DND-41 (cell line): ENCODE measurements around the gene DEPDC1.

ENCODE experiments used
- ATAC-seq: fragments of 200-7000 bp; cut with Tn5 transposase; 3 replicates; pipeline ENCODE4 v1.9.1; 2021; ENCODE audit warnings: low read depth; ENCODE audit not compliant: insufficient read depth
- DNase-seq: peaks from one replicate; pipeline ENCODE4 v3.0.0-alpha.2; 2020
- H2AFZ ChIP-seq: 2 replicates; pipeline ENCODE4 v1.6.0; 2012; ENCODE audit warnings: low read depth, low read length
- H3K27ac ChIP-seq: 2 replicates; pipeline ENCODE4 v1.5.1; 2012; ENCODE audit warnings: low read length, inconsistent platforms
- H3K27me3 ChIP-seq: fragments of 200-600 bp; sonication (generic); 2 replicates; pipeline ENCODE4 v1.6.0; 2012; ENCODE audit warnings: low read length, mild to moderate bottlenecking, inconsistent platforms; ENCODE audit not compliant: insufficient read depth, poor library complexity
- H3K36me3 ChIP-seq: 2 replicates; pipeline ENCODE4 v1.5.1; 2012; ENCODE audit warnings: low read length, inconsistent platforms; ENCODE audit not compliant: insufficient read depth
- H3K4me1 ChIP-seq: 2 replicates; pipeline ENCODE4 v1.5.1; 2012; ENCODE audit warnings: mild to moderate bottlenecking, low read length; ENCODE audit not compliant: insufficient read depth
- H3K4me2 ChIP-seq: 2 replicates; pipeline ENCODE4 v1.6.0; 2012; ENCODE audit warnings: mild to moderate bottlenecking, moderate library complexity, low read length, inconsistent platforms; ENCODE audit not compliant: insufficient read depth
- H3K4me3 ChIP-seq, 2 experiments: fragments of 200-600 bp in 1 of 2; shearing (Covaris generic) in 1 of 2; 2 replicates each; pipeline ENCODE4 v1.5.1; 2012 to 2016; ENCODE audit warnings: inconsistent platforms in 2 of 2, low read length in 2 of 2, mild to moderate bottlenecking in 2 of 2, low read depth in 1 of 2, moderate library complexity in 1 of 2
- H3K79me2 ChIP-seq: 2 replicates; pipeline ENCODE4 v1.6.0; 2012; ENCODE audit warnings: low read length, inconsistent platforms; ENCODE audit not compliant: insufficient read depth
- H3K9ac ChIP-seq: 2 replicates; pipeline ENCODE4 v1.6.0; 2012; ENCODE audit warnings: low read depth, mild to moderate bottlenecking, inconsistent platforms, low read length, moderate library complexity
- H3K9me3 ChIP-seq: 2 replicates; pipeline ENCODE4 v1.5.1; 2012; ENCODE audit warnings: low read length, moderate library complexity, mild to moderate bottlenecking, inconsistent platforms; ENCODE audit not compliant: insufficient read depth, severe bottlenecking
- H4K20me1 ChIP-seq: 2 replicates; pipeline ENCODE4 v1.6.0; 2012; ENCODE audit warnings: low read length; ENCODE audit not compliant: insufficient read depth
- CTCF ChIP-seq: IDR thresholded peaks from 2 replicates; pipeline ENCODE4 v1.5.1; 2012; ENCODE audit warnings: borderline replicate concordance, low read length, moderate library complexity, mild to moderate bottlenecking; ENCODE audit not compliant: poor library complexity, severe bottlenecking; ENCODE audit errors: extremely low read depth
- EZH2 ChIP-seq: IDR thresholded peaks from 3 replicates; pipeline ENCODE4 v1.6.1; 2012; ENCODE audit warnings: borderline replicate concordance, low read depth, mild to moderate bottlenecking, moderate library complexity, low read length, inconsistent platforms; ENCODE audit not compliant: severe bottlenecking

DEPDC1 gene

GRCh38 chr1:68433395-68433794, 63.5 kb downstream of the DEPDC1 start:
- no peaks in the 10 kb centered on the region for H3K79me2 ChIP-seq
- no peaks in the 10 kb centered on the region for H3K27me3 ChIP-seq
- H3K4me3 ChIP-seq = no peak overlapping the region
- H3K9ac ChIP-seq = no peak overlapping the region
- H3K4me1 ChIP-seq = no peaks in the 10 kb centered on the region
- no peak for TF ChIP-seq CTCF
- no peak for TF ChIP-seq EZH2
- DNase-seq (no peak), ATAC-seq (no peak)
- no peaks in the 10 kb centered on the region for H4K20me1 ChIP-seq
- no peak overlapping the region for H3K27ac ChIP-seq
- no peaks in the 10 kb centered on the region for H3K9me3 ChIP-seq
- no peak overlapping the region for H2AFZ ChIP-seq
- no peak overlapping the region for H3K4me2 ChIP-seq
- no peaks in the 10 kb centered on the region for H3K36me3 ChIP-seq

- H3K4me2 ChIP-seq = no peak overlapping the region
- no peaks in the 10 kb centered on the region for H3K9me3 ChIP-seq
- no peaks in the 10 kb centered on the region for H4K20me1 ChIP-seq
- H3K79me2 ChIP-seq = no peaks in the 10 kb centered on the region
- H2AFZ ChIP-seq = no peak overlapping the region
- H3K36me3 ChIP-seq = no peaks in the 10 kb centered on the region
- H3K27ac ChIP-seq = no peak overlapping the region
- H3K27me3 ChIP-seq = no peaks in the 10 kb centered on the region
- TF ChIP-seq EZH2 = no peak
- no peak for TF ChIP-seq CTCF
- H3K4me3 ChIP-seq = no peak overlapping the region
- no peaks in the 10 kb centered on the region for H3K4me1 ChIP-seq
- H3K9ac ChIP-seq = no peak overlapping the region
- DNase-seq (no peak), ATAC-seq (no peak)
Measured at GRCh38 chr1:68431076-68431475, 65.8 kb downstream of the DEPDC1 start.

GRCh38 chr1:68429233-68429808, 67.6 kb downstream of the DEPDC1 start:
- Histone ChIP-seq H3K4me2 (no peak overlapping the region), H3K4me1 (no peaks in the 10 kb centered on the region), H3K9me3 (no peaks in the 10 kb centered on the region), H2AFZ (no peak overlapping the region), H4K20me1 (no peaks in the 10 kb centered on the region), H3K27ac (no peak overlapping the region), H3K9ac (no peak overlapping the region), H3K79me2 (no peaks in the 10 kb centered on the region), H3K4me3 (no peak overlapping the region), H3K27me3 (no peaks in the 10 kb centered on the region), H3K36me3 (no peaks in the 10 kb centered on the region)
- DNase-seq (no peak), ATAC-seq (no peak)
- TF ChIP-seq CTCF (no peak), EZH2 (no peak)

- H2AFZ ChIP-seq = no peak overlapping the region
- DNase-seq (no peak), ATAC-seq (no peak)
- no peak for TF ChIP-seq EZH2
- no peak for TF ChIP-seq CTCF
- H3K27ac ChIP-seq = no peak overlapping the region
- H3K9ac ChIP-seq = no peak overlapping the region
- H3K4me3 ChIP-seq = no peak overlapping the region
- no peak overlapping the region for H3K4me2 ChIP-seq
- no peaks in the 10 kb centered on the region for H3K27me3 ChIP-seq
- H3K79me2 ChIP-seq = no peaks in the 10 kb centered on the region
- no peaks in the 10 kb centered on the region for H4K20me1 ChIP-seq
- H3K36me3 ChIP-seq = no peaks in the 10 kb centered on the region
- no peaks in the 10 kb centered on the region for H3K4me1 ChIP-seq
- no peaks in the 10 kb centered on the region for H3K9me3 ChIP-seq
Measured at GRCh38 chr1:68426594-68426993, 70.3 kb downstream of the DEPDC1 start.
